Measurements from ENCODE around the gene AHNAK. TPM values are rescaled to one million over a fixed set of nuclear protein-coding genes. Genes with fewer than 3 reads are reported as not detected.
A peak's percentile ranks its signal among the peaks of the same experiment; 100 is the strongest.
"Not testable (repeated sequence)": the region's sequence is repeated elsewhere in the genome, so short reads cannot be mapped to it uniquely, and the experiment has no call there.

AHNAK gene
- total RNA-seq, 1 donor from 2014 or later = 14.9 TPM

DNA sequence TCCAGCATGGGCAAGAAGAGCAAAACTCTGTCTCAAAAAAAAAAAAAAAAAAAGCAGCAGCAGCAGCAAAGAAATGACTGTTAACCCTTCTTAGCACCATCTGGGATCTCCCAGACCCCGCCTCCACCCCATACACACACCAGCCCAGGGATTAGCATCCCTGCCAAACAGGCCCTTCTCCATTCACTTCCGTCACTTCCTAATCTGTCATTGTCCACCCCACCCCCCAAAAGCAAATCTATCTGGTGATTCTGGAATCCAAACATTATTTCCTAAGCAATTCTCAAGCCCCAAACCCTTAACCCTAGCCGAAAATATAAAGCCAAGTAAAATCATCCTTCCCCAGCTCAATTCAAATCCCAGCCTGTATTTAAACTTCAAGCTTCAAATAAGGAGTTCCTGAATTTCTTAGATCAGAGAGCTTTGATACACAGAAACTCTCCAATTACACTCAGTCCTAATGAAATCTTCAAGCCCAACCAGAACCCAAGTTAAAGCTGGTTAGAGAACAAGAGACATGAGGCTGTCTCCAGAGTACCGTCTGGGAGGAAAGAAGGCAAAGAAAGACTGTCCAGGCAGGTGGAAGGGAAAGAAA, 6.0 kb upstream of the AHNAK start:
- H3K27me3 Mint-ChIP-seq (ENCODE audit: insufficient read depth, low read depth) = peaks cover 15% of the 10 kb centered on the region
- no peaks in the 10 kb centered on the region for H3K36me3 ChIP-seq
- peak overlapping the region; percentile 58 for H2AFZ ChIP-seq (replicated peaks)

DNA sequence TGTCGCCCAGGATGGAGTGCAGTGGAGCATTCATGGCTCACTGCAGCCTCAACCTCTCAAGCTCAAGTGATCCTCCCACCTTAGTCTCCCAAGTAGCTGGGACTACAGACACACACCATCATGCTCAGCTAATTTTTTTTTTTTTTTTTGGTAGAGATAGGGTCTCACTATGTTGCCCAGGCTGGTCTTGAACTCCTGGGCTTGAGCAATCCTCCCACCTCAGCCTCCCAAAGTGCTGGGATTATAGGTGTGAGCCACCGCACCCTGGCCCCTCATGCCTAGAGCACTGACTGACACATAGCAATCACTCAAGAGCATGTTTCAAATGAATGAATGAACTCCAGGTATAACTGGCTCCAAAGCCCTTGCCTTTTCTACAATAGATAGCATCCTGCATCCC, 3.9 kb upstream of the AHNAK start:
- not testable (repeated sequence) for H3K4me2 ChIP-seq; DNase-seq (ENCODE audit: low spot score); H3K27ac ChIP-seq; H3K36me3 ChIP-seq; H4K20me1 ChIP-seq (ENCODE audit: low read depth); H2AFZ ChIP-seq (replicated peaks); H3K9me3 ChIP-seq (ENCODE audit: low read depth); H3K9ac ChIP-seq; H3K79me2 ChIP-seq (ENCODE audit: low read depth); H3K4me3 ChIP-seq; H3K4me3 Mint-ChIP-seq; H3K36me3 Mint-ChIP-seq; H3K9me3 Mint-ChIP-seq
- Histone ChIP-seq H3K4me1 (peaks cover 48% of the 10 kb centered on the region), H3F3A (ENCODE audit: low read depth) (peaks cover 73% of the 10 kb centered on the region), H3K27me3 (peaks cover 37% of the 10 kb centered on the region)
- Mint-ChIP-seq H3K27ac (peak overlapping the region; percentile 97), H3K27me3 (ENCODE audit: insufficient read depth, low read depth) (peaks cover 21% of the 10 kb centered on the region), H3K4me1 (peaks cover 71% of the 10 kb centered on the region)

More for the DNA sequence above, 6.0 kb upstream of the AHNAK start:
- Mint-ChIP-seq H3K9me3 (no peaks in the 10 kb centered on the region), H3K36me3 (peaks cover 8% of the 10 kb centered on the region), H3K4me1 (peaks cover 85% of the 10 kb centered on the region), H3K4me3 (peak overlapping the region; percentile 64), H3K27ac (peak overlapping the region; percentile 97)
- peak overlapping the region; percentile 63 for H3K4me2 ChIP-seq
- peaks cover 13% of the 10 kb centered on the region for H4K20me1 ChIP-seq (ENCODE audit: low read depth)
- no peak for TF ChIP-seq EZH2phosphoT487 (IDR thresholded peaks at IDR 0.05)
- TF ChIP-seq, protein P1, sequence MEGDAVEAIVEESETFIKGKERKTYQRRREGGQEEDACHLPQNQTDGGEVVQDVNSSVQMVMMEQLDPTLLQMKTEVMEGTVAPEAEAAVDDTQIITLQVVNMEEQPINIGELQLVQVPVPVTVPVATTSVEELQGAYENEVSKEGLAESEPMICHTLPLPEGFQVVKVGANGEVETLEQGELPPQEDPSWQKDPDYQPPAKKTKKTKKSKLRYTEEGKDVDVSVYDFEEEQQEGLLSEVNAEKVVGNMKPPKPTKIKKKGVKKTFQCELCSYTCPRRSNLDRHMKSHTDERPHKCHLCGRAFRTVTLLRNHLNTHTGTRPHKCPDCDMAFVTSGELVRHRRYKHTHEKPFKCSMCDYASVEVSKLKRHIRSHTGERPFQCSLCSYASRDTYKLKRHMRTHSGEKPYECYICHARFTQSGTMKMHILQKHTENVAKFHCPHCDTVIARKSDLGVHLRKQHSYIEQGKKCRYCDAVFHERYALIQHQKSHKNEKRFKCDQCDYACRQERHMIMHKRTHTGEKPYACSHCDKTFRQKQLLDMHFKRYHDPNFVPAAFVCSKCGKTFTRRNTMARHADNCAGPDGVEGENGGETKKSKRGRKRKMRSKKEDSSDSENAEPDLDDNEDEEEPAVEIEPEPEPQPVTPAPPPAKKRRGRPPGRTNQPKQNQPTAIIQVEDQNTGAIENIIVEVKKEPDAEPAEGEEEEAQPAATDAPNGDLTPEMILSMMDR (IDR thresholded peaks at IDR 0.05) = no peak
- no peak for TF ChIP-seq EZH2 (IDR thresholded peaks at IDR 0.05)
- H3K4me1 ChIP-seq = peaks cover 60% of the 10 kb centered on the region
- DNase-seq (ENCODE audit: low spot score) = peak; percentile 53
- H3K27me3 ChIP-seq = peaks cover 16% of the 10 kb centered on the region
- H3K9ac ChIP-seq = no peak overlapping the region
- H3K79me2 ChIP-seq (ENCODE audit: low read depth) = no peaks in the 10 kb centered on the region
- no peaks in the 10 kb centered on the region for H3K9me3 ChIP-seq (ENCODE audit: low read depth)
- no peak overlapping the region for H3K4me3 ChIP-seq
- H3K27ac ChIP-seq = peak overlapping the region; percentile 81
- H3F3A ChIP-seq (ENCODE audit: low read depth) = peaks cover 81% of the 10 kb centered on the region

DNA sequence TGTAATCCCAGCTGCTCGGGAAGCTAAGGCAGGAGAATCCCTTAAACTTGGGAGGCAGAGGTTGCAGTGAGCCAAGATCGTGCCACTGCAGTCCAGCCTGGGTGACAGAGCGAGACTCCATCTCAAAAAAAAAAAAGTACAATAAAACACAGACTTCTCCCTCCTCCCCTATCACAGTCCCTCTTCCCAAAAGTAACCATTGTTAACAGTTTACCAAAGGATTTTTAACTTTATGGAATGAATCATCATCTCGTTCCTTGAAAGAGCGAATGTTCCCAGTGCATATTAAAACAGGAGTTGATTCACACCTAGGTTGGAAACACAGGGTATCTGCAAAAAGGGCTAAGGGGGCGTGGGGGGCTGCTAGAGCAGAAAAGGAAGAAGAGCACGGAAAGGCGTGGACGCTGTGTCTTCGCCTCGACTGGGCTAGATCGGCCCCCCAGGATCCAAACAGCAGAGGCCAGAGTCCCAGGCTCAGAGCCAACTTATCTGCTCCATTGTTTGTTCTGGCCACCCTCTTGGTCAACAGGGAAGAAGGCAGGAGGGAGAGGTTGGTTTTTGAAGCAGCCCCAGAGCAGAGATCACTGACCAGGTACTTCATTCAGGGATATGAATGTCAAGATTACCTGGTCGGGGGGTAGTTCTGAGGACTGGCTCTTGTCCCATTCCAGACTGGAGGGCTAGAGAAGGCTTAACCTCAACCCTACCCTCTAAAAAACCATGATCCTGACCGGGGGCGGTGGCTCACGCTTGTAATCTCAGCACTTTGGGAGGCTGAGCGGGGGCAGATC, 2.1 kb upstream of the AHNAK start:
- H3F3A ChIP-seq (ENCODE audit: low read depth) = peaks cover 67% of the 10 kb centered on the region
- peak overlapping the region; percentile 33 for H3K4me3 Mint-ChIP-seq
- H3K9me3 ChIP-seq (ENCODE audit: low read depth) = no peaks in the 10 kb centered on the region
- H4K20me1 ChIP-seq (ENCODE audit: low read depth) = peaks cover 16% of the 10 kb centered on the region
- no peak for TF ChIP-seq EZH2phosphoT487 (IDR thresholded peaks at IDR 0.05)
- no peak for TF ChIP-seq EZH2 (IDR thresholded peaks at IDR 0.05)
- TF ChIP-seq, protein P1 (IDR thresholded peaks at IDR 0.05) = no peak
- H3K9me3 Mint-ChIP-seq = no peaks in the 10 kb centered on the region
- H3K27ac Mint-ChIP-seq = no peak overlapping the region
- peaks cover 40% of the 10 kb centered on the region for H3K4me1 ChIP-seq
- no peak overlapping the region for H3K4me2 ChIP-seq
- peaks cover 27% of the 10 kb centered on the region for H3K27me3 Mint-ChIP-seq (ENCODE audit: insufficient read depth, low read depth)
- no peaks in the 10 kb centered on the region for H3K36me3 ChIP-seq
- H3K4me3 ChIP-seq = no peak overlapping the region
- peaks cover 54% of the 10 kb centered on the region for H3K27me3 ChIP-seq
- no peak for DNase-seq (ENCODE audit: low spot score)
- no peak overlapping the region for H3K9ac ChIP-seq
- H3K79me2 ChIP-seq (ENCODE audit: low read depth) = no peaks in the 10 kb centered on the region
- no peaks in the 10 kb centered on the region for H3K36me3 Mint-ChIP-seq
- H2AFZ ChIP-seq (replicated peaks) = no peak overlapping the region
- no peak overlapping the region for H3K27ac ChIP-seq
- peaks cover 69% of the 10 kb centered on the region for H3K4me1 Mint-ChIP-seq
